HG02938 (cell line): ENCODE data around the gene KLHL29.

Experiments
- ATAC-seq: cut with Tn5 transposase; IDR thresholded peaks from one replicate; pipeline ENCODE4 v1.9.1; 2021; ENCODE audit warnings: mild to moderate bottlenecking, moderate library complexity; ENCODE audit not compliant: unreplicated experiment

KLHL29 gene

DNA sequence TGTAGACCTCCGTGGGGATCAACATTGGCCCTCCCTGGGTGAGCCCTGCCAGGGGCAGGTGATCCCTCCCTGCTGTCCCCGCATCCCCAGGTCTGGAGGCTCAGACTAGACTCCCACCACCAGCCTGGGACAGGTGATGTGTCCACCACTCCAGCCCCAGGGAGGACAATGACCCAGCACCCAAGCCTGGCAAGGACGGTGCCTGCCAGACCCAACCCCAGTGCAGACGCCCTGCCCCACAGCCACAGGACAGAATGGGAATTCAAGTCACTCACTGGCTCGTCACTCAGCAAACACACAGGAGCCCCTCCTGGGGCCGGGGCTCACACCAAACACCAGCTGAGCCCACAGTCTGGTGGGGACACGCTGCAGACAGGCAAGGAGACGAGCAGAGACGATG lies 302.2 kb downstream of the KLHL29 start:
- no peak for ATAC-seq

DNA sequence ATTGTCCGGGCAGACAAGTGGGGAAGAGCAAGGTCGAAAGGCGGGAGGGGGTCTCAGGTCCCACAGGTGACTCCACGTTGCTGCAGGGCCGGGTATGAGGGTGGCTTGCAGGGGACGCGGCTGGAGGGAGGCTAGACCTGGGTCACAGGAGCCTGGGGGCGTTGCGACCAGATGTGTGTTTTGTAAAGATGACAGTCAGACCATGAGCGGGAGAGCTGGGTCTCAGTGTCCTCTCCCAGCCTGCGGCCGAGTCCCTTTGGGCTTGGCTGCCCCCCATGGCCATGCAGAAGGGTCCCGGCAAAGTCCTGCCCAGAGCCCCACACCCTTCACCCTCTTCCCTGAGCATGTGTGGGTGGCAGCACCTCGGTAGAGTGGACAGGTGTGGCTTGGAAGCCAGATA lies 302.7 kb downstream of the KLHL29 start:
- ATAC-seq, result no peak

DNA sequence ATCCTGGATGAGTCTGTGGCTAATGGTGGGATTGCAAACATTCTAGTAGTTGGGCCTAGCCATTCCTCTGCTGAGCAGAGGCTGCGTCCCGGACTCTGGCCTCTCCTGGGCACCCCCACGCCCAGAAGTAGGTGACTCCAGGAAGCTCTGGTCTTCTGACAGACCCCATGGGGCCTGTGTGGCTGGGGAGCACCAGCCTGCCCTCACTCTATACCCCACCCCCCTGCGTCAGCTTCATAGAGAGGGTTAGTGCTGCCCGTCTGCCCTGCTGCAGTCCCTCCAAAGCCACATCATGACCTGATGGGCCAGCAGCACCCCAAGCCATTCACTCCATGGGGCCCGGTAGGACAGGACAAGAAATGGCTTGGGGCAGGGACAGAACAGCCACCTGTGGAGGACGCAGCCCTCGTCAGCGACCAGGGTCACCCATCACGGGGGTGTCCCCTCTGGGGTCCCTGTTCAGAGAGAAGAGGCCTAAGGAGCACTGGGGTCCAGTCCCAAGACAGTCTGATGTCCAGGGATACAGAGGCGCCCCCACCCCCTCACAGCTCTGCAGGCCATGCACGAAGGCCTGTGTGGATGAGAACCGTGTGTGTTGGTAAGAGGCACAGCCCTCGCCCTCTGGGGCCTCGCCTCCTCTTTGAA lies 303.6 kb downstream of the KLHL29 start:
- ATAC-seq, result no peak

DNA sequence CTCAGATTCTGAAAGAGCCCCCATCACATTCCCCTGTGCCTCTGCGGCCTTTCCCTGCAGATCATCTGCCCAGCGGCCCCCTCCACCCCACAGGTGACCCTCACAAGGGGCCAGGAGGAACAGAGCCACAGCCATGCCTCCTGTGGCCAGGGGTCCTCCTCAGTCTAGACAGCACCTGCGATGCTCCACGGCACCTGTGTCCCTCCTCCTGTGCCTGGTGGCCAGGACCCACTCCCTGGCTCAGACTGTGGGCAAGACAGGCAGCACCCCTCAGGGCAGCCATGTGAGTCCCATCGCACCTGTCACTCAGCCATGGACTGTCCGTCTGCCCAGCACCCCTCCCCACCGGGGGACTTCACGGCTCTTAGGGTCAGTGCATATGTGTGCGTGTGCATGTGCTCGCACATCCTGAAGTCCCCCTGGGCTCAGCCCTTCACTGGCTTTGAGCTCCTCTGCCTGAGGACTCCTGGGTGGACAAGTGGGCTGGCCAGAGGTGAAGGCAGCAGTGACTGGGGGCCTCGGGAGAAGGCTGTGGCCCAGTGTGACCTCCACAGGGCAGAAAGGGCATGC lies 304.2 kb downstream of the KLHL29 start:
- no peak for ATAC-seq

DNA sequence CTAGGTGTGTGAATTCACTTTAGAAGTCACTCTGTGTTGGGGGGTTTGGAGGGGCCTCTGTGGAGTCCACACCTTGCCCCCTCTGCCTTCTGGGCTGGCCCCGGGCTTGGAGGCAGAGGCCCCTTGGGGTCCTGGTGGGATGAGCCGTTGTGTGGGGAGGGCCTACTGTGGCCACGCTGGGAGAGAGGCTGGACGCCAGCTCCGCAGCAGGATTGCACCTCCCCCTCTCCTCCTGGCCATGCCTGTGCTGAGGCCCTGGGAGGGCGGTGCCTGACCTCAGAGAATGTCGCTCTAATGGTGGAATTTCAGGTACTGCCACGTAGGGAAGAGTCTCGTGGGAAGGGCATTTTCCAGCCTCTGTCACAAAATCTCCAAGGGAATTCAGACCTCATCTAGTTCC lies 304.9 kb downstream of the KLHL29 start:
- no peak for ATAC-seq

DNA sequence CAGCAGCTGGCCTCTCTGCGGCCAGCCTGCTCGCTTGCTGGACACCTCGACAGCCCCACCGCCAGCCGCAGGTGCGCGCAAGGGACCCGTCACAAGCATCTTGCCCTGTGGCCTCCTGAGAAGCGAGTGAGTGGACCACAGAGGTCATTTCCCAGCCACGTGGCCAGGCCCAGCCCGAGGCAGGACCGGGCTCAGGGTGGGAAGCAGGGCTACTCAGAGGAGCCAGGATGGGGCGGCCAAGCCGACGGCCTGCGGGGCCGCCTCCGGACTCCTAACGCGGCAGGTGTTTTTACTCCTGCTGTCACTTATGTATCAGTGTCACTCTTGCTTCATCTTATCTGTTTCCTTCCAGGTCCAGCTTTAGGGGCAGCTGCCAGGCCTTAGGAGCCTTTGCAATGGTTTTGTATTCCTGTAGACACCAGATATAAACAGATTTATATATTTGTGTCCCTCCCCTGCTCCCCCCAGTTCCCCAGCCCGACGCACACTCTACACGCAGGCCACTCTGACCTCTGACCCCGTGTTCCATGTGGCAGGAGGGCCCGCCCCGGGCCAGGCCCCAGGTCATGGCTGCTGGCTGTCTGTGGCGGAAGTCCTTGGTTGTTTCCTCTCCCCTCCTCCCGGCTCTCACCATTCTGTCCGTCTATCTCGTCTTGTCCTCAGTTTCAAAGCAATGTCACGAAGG lies 305.6 kb downstream of the KLHL29 start:
- ATAC-seq, result no peak

DNA sequence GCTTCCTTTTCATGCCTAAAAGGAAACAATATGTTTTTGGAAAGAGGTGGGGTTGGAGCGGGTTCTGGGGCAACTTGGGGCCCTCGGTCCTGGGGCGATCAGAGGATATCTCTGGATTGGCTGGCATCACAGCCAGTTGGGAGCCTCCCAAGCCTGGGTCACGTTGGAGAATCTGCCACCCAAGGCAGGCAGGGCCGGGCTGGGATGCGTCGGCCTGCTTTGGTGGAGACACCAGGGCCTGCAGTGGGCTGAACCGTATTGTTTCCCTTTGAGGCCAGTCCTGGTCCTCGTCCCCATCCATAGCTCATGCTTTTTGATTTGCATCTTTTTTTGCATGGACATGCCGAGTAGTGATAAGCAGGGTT lies 306.1 kb downstream of the KLHL29 start:
- no peak for ATAC-seq

DNA sequence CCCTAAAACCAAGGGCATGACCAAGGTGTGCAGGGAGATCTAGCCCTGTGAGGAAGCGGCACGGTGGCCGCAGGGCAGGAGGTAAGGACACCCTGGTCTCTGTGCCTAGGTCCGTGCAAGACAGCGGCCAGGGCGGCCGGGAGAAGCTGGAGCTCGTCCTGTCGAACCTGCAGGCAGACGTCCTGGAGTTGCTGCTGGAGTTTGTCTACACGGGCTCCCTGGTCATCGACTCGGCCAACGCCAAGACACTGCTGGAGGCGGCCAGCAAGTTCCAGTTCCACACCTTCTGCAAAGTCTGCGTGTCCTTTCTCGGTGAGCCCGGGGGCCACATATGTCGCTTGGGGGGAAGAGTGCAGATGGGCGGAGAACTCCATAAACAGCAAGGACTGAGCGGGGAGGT lies 306.6 kb downstream of the KLHL29 start:
- no peak for ATAC-seq

DNA sequence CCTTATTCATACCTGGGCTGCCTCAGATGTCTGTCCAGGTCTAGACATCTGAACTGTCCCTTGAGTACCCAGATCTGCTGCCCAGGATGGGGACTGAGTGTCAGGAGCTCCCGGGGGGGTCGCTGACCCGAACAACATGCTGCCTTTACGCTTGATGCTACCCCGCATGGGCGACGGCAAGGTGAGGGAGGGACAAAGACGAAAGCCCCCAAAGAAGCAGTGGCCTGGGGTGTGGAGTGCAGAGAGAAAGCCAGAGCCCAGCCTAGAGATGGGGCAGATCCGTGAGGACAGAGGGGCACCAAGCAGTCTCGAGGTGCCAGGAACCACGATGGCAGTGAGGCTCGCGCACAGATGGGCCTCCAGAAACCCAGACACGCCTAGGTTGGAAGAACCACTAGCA lies 307.3 kb downstream of the KLHL29 start:
- no peak for ATAC-seq

DNA sequence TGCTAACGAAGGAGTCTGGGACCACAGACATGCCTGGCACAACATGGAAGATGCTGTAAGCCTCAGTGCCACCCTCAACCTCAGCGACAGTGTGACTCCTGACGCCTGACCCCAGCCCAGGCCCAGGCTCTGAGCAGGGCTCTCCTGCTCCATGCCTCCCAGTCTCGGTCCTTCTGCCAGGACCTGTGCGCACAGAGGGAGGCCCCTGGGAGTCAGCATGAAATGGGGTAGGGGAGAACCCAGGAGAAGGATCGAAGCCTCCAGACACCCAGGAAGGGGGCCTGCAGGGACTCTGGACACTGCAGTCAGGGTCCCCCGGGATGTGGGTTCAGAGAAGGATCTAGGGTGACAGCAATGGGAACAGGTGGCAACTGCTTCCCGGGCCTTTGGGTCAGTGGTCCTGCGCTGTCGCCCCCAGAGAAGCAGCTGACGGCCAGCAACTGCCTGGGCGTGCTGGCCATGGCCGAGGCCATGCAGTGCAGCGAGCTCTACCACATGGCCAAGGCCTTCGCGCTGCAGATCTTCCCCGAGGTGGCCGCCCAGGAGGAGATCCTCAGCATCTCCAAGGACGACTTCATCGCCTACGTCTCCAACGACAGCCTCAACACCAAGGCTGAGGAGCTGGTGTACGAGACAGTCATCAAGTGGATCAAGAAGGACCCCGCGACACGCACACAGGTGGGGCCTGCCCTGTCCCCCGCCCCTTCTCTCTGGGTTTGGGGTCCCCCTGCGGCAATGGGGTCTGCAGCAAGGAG lies 308.0 kb downstream of the KLHL29 start:
- no peak for ATAC-seq

DNA sequence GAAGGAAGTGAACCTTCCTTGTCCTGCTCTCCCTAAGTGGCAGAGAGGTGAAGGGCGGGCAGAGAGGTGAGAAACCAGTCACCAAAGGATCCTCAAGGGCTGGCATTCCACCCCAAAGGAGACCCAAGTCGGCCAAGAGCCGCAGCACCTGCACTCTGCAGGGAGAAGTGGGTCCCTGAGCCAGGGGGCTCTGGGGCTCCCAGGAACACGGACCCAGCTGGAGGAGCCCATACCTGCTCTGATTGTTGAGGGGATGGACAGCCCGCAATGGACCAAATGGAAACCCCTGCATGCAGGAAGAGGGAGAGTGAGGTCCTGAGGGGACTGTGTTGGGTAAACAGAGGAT lies 308.6 kb downstream of the KLHL29 start:
- ATAC-seq, result no peak

DNA sequence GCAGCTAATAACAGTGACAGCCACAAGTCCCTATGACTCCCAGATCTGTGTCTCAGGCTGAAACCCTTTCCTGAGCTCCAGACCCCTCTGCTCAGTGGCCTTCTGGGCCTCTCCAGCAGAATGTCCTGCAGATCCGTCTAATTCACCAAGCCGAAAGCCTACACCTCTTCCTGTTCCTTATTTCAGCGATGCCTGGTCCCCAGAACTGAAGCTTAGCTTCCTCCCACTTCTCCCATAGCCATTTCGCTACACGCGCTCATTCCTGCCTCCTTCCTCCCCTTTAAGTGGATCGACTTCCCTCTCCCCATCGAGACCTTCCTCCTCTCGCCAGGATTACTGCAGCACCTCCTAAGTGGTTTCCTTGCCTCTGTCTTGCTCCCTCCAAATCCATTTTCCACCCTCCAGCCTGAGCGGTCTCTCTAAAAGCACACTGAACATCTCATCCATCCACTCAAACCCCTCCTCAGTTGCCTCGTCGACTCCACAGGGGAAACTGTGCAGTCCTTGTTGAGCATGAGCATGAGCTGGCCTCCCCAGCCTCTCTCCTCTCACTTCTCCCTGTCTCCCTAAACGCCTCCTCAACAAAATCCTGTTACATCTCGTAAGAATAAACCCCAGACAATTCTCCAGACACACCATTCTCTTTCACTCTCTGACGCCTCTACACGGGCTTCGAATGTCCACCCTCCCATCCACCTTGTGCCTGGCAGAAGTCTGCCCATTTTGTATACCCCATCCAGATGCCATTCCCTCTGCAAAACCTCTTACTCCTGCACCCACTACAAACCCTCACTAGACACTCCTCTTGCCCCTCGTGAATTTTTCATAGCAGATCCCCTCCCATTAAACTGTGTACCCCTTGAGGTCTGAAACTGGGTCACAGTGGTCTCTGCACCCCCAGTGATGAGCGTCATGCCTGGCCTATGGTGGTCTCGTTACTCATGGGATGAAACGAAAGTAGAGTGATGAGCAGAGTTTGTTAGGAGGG lies 309.4 kb downstream of the KLHL29 start:
- no peak for ATAC-seq

DNA sequence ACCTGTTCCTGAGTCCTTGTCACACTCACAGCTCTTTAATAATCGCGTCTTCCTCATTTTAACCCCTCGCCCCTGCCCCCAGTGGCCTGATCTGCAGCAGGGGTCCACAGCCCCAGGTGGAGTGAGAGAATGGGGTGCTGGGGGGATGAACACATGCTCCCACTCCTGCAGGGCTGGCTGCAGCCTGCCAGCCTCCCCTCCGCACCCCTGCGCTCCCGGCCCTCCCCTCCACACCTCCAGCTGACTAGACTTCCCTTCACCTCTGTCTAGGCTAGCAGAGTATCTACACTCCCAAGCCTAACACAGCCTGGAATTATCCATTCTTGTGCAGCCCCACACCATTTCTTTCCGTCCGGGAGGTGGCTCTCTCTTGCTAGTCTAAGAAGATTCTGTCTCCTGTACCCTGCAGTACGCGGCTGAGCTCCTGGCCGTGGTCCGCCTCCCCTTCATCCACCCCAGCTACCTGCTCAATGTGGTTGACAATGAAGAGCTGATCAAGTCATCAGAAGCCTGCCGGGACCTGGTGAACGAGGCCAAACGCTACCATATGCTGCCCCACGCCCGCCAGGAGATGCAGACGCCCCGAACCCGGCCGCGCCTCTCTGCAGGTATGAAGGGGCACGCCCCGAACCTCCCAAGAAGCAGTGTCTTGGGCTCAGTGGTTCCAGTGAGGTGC lies 310.4 kb downstream of the KLHL29 start:
- ATAC-seq, result no peak

DNA sequence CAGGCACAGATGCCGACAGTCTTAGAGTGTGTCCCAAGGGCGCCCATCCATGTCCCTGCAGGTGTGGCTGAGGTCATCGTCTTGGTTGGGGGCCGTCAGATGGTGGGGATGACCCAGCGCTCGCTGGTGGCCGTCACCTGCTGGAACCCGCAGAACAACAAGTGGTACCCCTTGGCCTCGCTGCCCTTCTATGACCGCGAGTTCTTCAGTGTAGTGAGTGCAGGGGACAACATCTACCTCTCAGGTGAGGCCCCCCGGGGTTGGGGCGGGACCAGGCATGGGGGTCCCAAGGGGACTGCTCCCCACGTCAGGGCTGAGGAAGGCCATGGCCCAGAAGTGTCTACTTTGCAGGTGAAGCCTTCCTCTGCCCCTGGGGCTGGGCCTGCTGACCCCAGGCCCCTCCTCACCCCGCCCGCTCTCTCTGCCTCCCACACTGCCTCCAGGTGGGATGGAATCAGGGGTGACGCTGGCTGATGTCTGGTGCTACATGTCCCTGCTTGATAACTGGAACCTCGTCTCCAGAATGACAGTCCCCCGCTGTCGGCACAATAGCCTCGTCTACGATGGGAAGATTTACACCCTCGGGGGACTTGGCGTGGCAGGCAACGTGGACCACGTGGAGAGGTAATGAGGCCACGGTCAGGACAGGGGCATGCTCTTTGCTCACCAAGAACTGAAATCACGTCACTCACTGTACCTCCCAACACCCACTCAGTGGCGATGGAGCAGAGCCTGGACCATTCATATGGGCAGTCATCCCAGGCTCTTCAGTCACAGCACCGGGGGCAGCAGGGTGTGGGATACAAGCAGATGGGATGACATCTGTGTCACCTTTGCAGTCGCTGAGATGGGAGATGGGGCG lies 311.1 kb downstream of the KLHL29 start:
- no peak for ATAC-seq

DNA sequence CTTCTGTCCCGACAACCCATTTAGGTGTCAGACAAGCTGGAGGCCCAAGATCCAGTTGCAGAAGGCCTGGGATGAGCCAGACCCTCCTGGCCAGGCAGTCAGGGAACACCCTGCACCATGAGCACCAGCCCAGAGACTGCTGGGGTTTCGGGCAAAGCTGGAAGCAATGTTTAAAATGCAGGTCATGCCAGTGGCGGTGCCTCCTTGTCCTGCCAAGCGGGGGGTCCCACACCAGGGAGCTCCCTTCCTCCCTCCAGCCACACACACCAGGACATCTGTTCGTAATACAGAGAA lies 311.7 kb downstream of the KLHL29 start:
- ATAC-seq, result no peak

DNA sequence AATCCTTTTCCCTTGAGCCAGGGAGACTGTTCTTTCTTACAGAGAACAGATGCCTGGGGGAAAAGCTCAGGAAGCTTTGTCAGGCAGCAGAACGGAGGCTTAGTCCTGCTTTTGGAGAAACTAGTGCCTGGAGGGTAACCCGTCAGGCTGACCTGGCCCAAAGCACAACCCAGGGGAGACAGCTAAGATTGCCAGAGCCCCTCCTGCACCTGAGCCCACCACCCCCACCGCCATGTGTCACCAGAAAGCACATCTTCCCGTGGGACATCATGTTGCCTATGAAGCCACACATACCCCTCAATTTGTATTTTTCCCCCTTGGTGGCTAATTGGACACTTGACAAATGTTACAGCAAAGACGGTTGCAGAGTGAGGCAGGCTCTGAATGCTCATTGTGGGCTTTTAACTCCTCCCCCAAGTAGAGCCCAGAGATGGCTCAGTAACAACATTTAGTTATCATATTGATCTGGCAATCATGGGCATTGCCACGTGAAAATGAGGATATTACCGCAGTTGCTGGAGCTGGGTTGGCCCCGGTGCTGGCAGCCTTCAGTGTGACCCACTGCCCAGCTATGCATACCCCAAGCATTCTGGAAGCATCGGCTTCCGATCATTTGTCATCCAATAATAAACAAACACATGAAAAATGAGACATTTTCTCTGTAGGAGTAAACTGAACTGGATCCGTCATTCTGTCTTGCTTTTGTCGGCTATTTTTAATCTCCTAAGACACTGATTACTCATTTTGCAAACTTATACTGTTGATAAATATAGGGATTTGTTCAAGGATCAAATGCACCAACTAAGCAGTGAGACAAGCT lies 312.5 kb downstream of the KLHL29 start:
- ATAC-seq, result no peak

DNA sequence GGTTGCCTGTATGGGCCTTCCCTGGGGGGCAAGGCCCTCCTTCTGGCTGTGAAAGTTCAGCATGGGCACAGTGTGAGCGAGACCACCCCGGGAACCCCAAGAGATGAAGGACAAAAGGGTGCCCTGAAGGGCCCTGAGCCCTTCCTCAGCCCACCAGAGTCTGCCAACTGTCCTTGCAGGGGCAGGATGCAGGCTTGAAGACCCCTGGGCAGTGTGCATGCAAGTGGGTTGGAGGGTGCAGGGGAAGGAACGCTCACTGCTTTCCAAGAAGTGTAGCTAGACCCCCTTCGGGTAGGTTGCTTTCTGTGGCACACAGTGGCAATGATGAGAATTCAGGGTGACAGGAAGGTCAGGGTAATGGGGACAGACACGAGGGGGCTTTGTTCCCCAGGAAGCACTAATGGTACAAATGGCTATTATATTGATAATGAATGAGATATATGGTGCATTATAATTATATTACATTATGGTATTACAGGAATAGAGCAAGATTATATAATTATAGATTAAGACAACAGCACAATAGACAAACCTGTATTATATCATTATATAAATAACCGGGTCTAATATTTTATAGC lies 313.2 kb downstream of the KLHL29 start:
- ATAC-seq, result no peak
